Measurements from ENCODE around the gene CDK14. TPM values are rescaled to one million over a fixed set of nuclear protein-coding genes. Genes with fewer than 3 reads are reported as not detected.
A peak's percentile ranks its signal among the peaks of the same experiment; 100 is the strongest.

The CDK14 gene
- total and polyA plus RNA-seq, 2 of the 8 experiments (the other 6 are each of a cell fraction or from before 2014, with no cell fraction given) = 5.5 to 47.3 TPM

- H3K79me1 ChIP-seq (ENCODE audit: low read depth, low read length) = no peaks in the 10 kb centered on the region
- 80% methylated on average over 4 of the region's 4 CpGs; no CpG with 5 or more reads in 1 of the 2 experiments for WGBS, 2 experiments (ENCODE audit: extremely low coverage in 1 of 2, insufficient coverage in 1 of 2, insufficient read length in 1 of 2, insufficient replicate concordance in 2 of 2, low coverage in 1 of 2, low lambda C conversion rate in 2 of 2, missing lambda C conversion rate in 1 of 2)
- TF ChIP-seq CTCF (IDR thresholded peaks at IDR 0.05; ENCODE audit: control extremely low read depth in 1 of 3, insufficient read depth in 1 of 3, low read depth in 1 of 3, low read length in 3 of 3) (no peak), CREB1 (IDR thresholded peaks at IDR 0.05) (no peak), RAD21 (IDR thresholded peaks at IDR 0.05 in 1 of 2, conservative IDR thresholded peaks at IDR 0.05 in 1 of 2; ENCODE audit: low read depth in 2 of 2, low read length in 2 of 2) (no peak), SAP30 (IDR thresholded peaks at IDR 0.05; ENCODE audit: insufficient read depth, insufficient replicate concordance, low read length) (no peak), KDM5A (IDR thresholded peaks at IDR 0.05; ENCODE audit: low read length) (no peak), FOSL1 (IDR thresholded peaks at IDR 0.05; ENCODE audit: insufficient read depth, low read depth, low read length) (no peak), KDM1A (IDR thresholded peaks at IDR 0.05; ENCODE audit: borderline replicate concordance, low read length) (no peak), NRF1 (IDR thresholded peaks at IDR 0.05; ENCODE audit: low read depth, low read length) (no peak), JUND (IDR thresholded peaks at IDR 0.05; ENCODE audit: low read length) (no peak), CHD2 (IDR thresholded peaks at IDR 0.05; ENCODE audit: low read length) (no peak), SRF (IDR thresholded peaks at IDR 0.05; ENCODE audit: low read depth, low read length) (no peak), JUN (IDR thresholded peaks at IDR 0.05; ENCODE audit: low read depth, low read length) (no peak)
Observed at GRCh38 chr7:90551036-90551435, 45.1 kb upstream of the CDK14 start.

More at GRCh38 chr7:90551036-90551435, 45.1 kb upstream of the CDK14 start:
- no peaks in the 10 kb centered on the region for H3K9me3 ChIP-seq (ENCODE audit: insufficient read depth in 2 of 2, low read depth in 1 of 2, low read length in 1 of 2)
- H3K23me2 ChIP-seq (ENCODE audit: low read depth, low read length) = no peaks in the 10 kb centered on the region
- no peak overlapping the region for H2BK5ac ChIP-seq (ENCODE audit: low read depth, low read length)
- H3K27ac ChIP-seq (ENCODE audit: low read depth, low read length) = no peak overlapping the region
- H3K36me3 ChIP-seq (ENCODE audit: control insufficient read depth in 2 of 4, insufficient read depth in 4 of 4, low read length in 3 of 4) = no peaks in the 10 kb centered on the region
- H2BK120ac ChIP-seq (replicated peaks; ENCODE audit: low read depth, low read length) = no peak overlapping the region
- H4K91ac ChIP-seq (replicated peaks; ENCODE audit: insufficient read length, low read length) = no peak overlapping the region
- CTCF ChIA-PET (ENCODE audit: partially characterized antibody) = interaction anchor here (0.6 to 3.9 kb wide), 6 partner anchors 11 to 484 kb away, joined by 3 to 17 read pairs (median 3); no protein-coding TSS in a partner anchor
- no peak overlapping the region for H3K4ac ChIP-seq (replicated peaks; ENCODE audit: insufficient read length, low read depth, low read length)
- POLR2A ChIA-PET (ENCODE audit: partially characterized antibody) = no interaction called here
- no peak overlapping the region for H3K23ac ChIP-seq (ENCODE audit: insufficient read length)
- H3K79me2 ChIP-seq (ENCODE audit: control insufficient read depth in 1 of 2, insufficient read depth in 2 of 2, low read length in 2 of 2) = no peaks in the 10 kb centered on the region
- H4K20me1 ChIP-seq (replicated peaks in 1 of 2; ENCODE audit: control insufficient read depth in 1 of 2, insufficient read depth in 2 of 2, low read length in 2 of 2) = no peaks in the 10 kb centered on the region
- no peak overlapping the region for H3K9ac ChIP-seq (replicated peaks in 1 of 4; ENCODE audit: extremely low read depth in 1 of 4, low read depth in 3 of 4, low read length in 3 of 4)
- H2AFZ ChIP-seq (ENCODE audit: low read length) = peak overlapping the region; percentile 99
- no peak overlapping the region for H2AK5ac ChIP-seq (ENCODE audit: low read depth, low read length)
- H3K14ac ChIP-seq (ENCODE audit: insufficient read length) = no peak overlapping the region
- no peak overlapping the region for H2BK15ac ChIP-seq (ENCODE audit: low read length)
- H3K4me1 ChIP-seq (replicated peaks in 1 of 4; ENCODE audit: control insufficient read depth in 3 of 4, insufficient read depth in 4 of 4, low read length in 3 of 4) = peaks cover 0 to 6% (median 0%) of the 10 kb centered on the region in 4 experiments; a peak in 3 of 7 replicates
- no peak overlapping the region for H3K4me3 ChIP-seq (ENCODE audit: extremely low read depth in 1 of 4, insufficient read depth in 2 of 4, low read depth in 3 of 4, low read length in 4 of 4)
- H3K4me2 ChIP-seq (ENCODE audit: insufficient read depth in 1 of 2, low read depth in 2 of 2, low read length in 2 of 2) = peak overlapping the region in 1 of 2 experiments; percentile 28; a peak in 1 of 4 replicates
- no peak overlapping the region for H3K18ac ChIP-seq (ENCODE audit: extremely low read depth, low read length)
- H4K8ac ChIP-seq (ENCODE audit: extremely low read depth, insufficient read depth, low read length) = no peak overlapping the region
- no peak overlapping the region for H2BK12ac ChIP-seq (ENCODE audit: low read depth, low read length)
- no peak overlapping the region for H3K56ac ChIP-seq (replicated peaks; ENCODE audit: insufficient read length, low read depth, low read length)
- FAIRE-seq = no peak
- no peaks in the 10 kb centered on the region for H3K27me3 ChIP-seq (replicated peaks in 1 of 4; ENCODE audit: control insufficient read depth in 3 of 4, extremely low read depth in 1 of 4, insufficient read depth in 3 of 4, low read length in 3 of 4)
- H4K5ac ChIP-seq (ENCODE audit: insufficient read length, low read depth, low read length) = no peak overlapping the region
- no peak for DNase-seq (ENCODE audit: low read depth in 1 of 2, low spot score in 2 of 2)
- no peak overlapping the region for H2BK20ac ChIP-seq (ENCODE audit: low read length)
